GM08714 (cell line): ENCODE data around the gene TOM1L2.

ENCODE experiments used
- H3K4me3 ChIP-seq: fragments of 200-500 bp; sonication (Bioruptor generic); 2 replicates; pipeline ENCODE4 v1.5.1; 2014; ENCODE audit warnings: mild to moderate bottlenecking, low read length, inconsistent platforms
- ZNF274 ChIP-seq: IDR thresholded peaks from 2 replicates; pipeline ENCODE4 v1.6.1; 2012; ENCODE audit warnings: mild to moderate bottlenecking, low read depth, low read length

TOM1L2 gene

DNA sequence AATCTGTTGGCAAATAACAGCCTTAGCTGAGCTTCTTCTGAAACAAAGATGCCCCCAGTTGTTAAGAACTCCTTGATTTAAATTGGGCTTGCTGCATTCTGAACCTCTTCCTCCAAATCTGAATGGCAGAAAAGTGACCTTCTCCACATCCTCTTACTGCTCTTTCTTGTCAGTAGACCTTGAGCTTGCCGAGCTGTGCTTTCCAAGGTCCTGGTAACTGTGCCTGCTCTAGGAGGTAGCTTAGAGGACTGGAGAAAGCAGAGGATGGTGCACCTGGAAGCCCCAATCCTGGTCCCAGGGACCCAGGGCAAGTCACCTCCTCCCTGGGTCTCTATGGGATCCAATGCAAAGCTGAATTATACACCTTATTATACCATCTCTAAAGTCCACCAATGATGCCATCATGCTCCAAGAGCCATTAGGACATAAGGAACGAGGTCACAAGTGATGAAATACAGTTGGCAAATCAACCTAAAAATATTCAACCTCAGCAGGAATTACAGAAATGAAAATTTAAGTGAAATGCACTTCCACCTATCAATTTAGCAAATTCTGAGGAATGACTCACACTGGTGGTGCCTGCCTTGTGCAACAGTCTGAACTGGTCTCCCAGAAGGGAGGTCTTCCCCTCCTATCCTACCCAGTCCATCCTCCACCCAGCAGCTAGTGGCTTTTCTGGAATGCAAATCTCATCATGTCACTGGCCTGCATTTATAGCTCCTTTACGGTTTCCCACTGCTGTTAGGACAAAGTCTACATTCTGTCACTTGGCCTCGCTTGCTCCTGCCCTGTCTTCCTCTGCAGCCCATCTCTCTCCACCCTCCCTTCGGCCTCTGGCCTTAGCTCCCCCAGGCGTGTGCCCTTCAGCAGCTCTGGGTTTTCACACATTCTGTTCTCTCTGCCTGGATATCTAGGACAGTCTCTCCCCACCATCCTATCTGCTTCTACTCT is 36.6 kb downstream of the TOM1L2 start:
- no peak for TF ChIP-seq ZNF274
- no peak overlapping the region for H3K4me3 ChIP-seq

DNA sequence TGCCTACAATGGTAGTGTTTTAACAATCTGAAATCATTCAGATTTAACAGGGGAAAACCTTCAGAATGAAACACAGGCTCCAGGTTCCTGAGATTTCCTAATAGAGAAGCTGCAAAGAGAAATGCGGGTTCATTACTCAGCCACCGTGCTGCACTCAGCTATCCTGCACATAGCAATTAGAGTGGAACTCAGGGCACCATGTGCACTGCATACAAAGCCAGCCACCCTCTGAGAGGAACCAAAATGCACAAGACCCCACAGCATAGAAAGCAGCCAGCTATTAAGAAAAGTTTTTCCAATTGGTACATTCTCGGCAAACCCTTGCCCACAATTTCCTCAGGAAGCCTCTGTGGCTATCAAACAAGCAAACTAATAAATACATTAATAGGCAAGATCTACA is 37.4 kb downstream of the TOM1L2 start:
- no peak overlapping the region for H3K4me3 ChIP-seq
- TF ChIP-seq ZNF274: no peak

DNA sequence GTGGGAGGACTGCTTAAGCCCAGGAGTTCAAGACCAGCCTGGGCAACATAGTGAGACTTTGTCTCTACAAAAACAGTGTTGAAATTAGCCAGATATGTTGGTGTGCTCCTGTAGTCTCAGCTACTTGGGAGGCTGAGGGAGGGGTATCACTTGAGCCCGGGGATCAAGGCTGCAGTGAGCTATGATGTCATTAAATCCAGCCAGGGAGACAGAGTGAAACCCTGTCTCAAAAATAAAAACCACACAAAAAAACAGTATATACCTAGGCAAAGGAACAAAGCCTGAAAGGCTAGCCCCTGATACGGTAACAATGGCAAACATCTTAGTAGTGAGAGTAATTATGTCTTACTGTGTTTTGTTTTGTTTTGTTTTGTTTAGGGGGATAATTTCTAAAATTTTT is 38.0 kb downstream of the TOM1L2 start:
- no peak for TF ChIP-seq ZNF274
- no peak overlapping the region for H3K4me3 ChIP-seq

DNA sequence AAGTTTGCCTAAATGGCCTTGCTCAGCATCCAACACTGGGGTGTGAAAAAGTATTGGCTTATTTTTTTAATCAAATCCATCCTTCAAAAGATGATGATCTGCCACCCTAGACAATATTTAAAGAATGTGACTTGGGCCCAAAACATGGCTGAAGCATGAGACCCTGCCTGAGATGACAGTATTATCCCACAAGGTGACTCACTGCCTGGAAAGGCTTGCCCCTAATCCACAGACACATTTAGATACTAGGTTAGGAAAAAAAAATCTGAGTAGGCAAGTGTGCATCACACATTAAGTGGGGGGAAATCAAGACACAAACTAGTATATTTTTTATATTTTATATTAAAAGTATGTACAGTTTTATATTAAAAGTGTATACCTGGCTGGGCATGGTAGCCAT is 38.4 kb downstream of the TOM1L2 start:
- TF ChIP-seq ZNF274: no peak
- no peak overlapping the region for H3K4me3 ChIP-seq

DNA sequence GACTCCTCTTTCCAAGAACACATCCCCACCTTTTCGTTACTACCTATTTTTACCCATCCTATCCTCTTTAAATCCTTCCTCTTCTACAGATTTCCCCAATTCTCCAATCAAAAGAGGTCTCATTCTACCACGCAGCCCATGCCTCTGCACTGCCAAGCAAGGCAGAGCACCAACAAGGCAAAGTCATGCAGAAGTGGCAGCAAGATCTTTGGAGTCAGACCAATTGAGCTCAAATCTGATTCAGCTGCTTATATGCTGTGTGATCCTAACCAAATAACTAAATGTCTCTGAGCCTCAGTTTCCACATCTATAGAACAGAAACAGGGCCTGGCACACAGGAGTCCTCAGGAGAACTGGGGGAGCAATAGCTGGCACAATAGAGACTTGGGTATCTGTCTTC is 41.0 kb downstream of the TOM1L2 start:
- no peak overlapping the region for H3K4me3 ChIP-seq
- no peak for TF ChIP-seq ZNF274

DNA sequence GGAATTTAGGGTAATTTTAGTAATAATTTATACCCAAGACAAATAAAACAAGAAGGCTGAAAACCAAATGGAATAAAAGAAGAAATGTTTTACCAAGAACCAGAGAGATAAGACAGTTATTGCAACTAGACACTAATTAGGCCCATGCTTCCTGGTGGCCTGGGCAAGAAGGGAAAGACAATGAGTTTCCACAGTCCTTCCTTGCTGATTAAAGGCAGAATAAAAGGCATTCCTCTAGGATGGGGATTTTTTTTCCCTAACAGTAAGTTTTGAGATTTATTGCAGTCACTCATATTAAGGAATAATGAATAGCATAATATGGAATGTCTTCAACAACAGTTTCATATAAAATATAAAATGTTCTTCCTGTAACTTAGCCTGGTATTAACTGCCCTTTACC is 41.5 kb downstream of the TOM1L2 start:
- no peak for TF ChIP-seq ZNF274
- no peak overlapping the region for H3K4me3 ChIP-seq

DNA sequence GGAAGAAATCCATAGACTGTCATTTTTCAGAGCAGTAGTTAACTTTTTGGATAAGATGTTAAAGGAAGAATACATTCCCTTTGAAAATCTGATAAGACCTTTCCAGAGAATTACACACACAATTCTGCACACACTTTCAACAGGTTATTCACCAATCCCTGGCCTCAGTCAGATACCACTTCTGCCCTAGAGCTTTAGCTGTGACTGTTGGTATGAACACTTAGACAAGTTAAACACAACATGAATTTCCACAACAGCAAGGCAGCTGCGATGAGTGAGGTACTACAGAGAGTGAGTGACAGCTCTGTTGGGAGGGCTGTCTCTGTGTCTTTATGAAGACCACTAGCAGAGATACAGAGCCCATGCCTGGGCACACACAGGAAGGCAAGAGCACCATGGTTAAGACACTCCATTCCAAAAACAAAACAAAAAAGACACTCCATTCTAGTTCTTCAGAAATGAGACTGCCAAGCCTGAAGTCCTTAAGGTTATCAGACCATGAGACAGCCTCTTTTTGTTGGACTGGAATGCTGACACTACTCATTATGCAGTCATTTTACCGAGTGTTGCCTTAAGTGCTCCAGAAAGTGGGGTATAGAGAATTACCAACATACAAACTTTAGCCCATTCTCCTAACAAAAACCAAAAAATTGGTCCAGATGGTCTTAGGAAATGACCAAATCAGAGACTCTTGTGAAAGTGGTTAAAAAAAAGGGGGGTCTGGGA is 42.4 kb downstream of the TOM1L2 start:
- H3K4me3 ChIP-seq: no peak overlapping the region
- TF ChIP-seq ZNF274: no peak

DNA sequence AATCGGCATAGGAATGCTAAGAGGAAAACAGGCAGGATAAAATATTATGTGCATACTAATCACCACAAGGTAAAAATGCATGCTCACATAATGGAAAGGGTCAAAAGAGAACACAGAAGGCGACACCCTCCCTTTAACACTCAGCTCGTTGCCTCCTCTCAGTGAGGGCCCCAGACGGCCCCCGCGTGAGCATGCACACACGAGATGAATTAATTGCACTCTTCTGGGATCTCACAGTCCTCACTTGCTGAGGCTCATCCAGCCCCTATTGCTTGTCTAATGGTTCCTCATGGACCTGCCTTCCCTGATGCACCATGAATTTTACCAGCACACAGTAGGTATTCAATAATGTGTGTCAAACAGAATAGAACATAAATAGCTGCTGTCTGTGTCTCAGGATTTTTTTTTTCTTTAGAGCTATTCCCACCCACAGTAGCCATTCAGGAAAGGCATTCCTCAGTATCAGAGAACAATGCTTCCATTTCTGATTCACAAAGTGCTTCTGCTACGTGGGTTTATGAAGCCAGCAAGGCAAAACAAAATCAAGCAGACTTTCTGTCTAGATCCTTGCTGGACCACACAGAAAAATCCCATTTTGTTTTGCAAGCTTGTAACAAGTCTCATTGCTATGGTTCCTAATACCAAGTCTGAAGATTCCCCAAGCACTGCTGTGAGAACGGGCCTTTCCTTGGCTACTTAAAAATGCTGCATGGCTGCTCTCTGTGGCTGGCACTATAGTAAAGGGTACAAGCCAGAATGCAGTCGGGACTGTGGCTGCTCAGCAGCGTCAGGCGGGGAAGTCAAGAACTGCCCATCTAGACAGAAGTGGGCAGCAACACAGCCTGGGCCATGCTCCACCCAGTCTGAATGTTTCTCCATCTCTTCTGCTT is 43.6 kb downstream of the TOM1L2 start:
- TF ChIP-seq ZNF274: no peak
- H3K4me3 ChIP-seq: no peak overlapping the region

DNA sequence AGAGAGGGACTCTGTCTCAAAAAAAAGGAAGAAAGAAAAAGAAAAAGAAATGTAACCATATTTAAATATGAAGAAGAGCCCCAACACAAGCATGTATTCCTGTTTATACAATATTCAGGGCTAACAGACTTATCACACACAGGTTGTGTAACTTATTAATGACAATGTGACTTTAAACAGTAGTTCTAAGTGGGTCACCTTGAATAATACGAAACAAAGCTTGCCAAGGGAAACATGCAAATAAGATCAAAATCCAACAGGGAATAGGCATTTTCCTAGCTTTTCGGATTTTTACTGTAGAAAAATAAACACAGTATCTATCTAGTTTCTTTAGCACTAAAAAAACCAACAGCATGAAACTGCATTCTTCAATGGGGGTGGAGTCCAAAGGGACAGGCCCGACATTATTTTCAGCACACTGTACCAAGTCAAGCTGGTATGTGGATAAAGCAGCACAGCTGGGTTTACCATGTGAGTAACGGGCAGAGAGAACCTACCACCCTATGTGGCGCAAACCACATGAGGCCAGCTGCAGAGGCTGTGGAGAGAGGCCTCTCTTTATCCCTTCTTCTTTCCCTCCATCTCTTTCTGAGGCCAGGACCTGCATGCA is 45.3 kb downstream of the TOM1L2 start:
- no peak overlapping the region for H3K4me3 ChIP-seq
- TF ChIP-seq ZNF274: no peak

DNA sequence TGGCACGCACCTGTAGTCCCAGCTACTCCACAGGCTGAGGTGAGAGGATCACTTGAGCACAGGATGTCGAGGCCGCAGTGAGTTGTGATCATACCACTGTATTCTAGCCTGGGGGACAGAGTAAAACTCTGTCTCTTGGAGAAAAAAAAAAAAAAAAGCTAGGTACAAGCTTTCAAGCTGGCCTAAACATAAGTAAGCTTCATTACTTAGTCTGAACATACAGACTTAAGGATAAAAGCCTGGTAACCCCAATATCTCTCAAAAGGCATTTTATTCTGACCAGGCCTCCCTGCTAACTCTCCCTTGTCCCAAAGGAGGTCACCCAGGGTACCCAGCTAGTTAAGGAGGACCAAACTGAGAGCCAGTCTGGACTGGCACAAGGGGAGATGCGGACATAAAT is 46.2 kb downstream of the TOM1L2 start:
- H3K4me3 ChIP-seq: no peak overlapping the region
- TF ChIP-seq ZNF274: no peak

DNA sequence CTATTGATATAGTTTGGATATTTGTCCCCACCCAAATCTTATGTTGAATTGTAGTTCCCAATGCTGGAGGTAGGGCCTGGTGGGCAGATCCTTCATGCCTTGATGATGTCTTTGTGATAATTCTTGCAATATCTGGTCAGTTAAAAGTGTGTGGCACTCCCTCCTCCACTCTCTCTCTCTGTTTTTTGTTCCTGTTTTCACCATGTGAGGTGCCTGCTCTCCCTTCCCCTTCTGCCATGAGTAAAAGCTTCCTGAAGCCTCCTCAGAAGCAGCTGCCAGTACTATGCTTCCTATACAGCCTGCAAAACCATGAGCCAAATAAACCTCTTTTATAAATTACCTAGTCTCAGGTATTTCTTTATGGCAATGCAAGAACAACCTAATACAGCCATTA is 47.3 kb downstream of the TOM1L2 start:
- no peak for TF ChIP-seq ZNF274
- H3K4me3 ChIP-seq: no peak overlapping the region

DNA sequence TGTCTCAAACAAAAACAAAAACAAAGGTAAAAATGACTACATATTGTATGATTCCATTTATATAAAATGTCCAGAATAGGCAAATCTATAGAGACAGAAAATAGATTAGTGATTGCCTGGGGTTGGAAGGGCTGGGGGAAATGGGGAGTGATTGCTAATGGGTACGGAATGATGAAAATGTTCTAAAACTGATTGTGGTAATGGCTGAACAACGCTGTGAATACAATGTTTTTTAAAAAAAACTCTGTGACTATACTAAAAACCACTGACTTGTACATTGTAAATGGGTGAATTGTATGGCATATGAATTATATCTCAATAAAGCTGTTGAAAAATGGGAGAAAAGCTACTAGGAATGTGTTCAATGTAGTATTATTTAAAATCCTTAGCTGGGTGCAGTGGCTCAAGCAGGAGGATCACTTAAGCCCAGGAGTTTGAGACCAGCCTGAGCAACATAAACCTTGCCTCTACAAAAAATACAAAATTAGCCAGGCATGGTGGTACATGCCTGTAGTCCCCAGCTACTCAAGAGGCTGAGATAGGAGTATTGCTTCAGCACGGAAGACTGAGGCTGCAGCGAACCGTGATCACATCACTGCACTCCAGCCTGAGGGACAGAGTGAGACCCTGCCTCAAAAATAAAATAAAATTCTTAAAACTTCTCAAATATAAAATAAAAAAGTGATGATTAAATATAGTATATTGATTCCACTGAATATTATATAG is 47.9 kb downstream of the TOM1L2 start:
- H3K4me3 ChIP-seq: no peak overlapping the region
- TF ChIP-seq ZNF274: no peak

DNA sequence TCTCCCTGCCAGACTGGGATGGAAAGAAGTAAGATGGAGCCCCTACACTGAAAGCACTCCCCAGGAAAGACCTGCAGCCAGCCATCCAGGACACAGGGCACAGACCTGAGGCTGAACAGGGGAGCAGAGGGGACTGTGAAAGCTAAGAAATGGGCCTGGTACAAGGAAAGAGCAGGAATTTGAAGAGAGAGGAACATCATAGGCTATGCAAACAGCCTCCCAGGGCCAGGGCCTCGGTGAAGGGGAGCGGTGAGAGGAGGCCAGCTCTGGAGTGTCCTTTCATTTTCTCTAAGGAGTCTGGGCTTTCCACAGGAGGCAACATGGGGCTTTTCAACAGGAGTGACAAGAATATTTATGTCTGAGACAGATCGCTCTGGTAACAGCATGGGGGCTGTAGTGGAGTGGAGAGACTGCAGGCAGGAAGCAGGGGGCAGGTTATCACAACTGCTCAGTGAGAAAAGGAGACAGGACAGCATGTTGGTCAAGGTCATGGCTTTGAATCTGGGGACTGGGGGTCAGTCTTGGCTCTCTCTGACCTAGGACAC is 50.1 kb downstream of the TOM1L2 start:
- TF ChIP-seq ZNF274: no peak
- no peak overlapping the region for H3K4me3 ChIP-seq
